IMR-90 (cell line): ENCODE results near the gene RAP1GAP2. TPM values are rescaled to one million over a fixed set of nuclear protein-coding genes. Genes with fewer than 3 reads are reported as not detected.

Experiments
- ATAC-seq: fragments of 200-7000 bp; cut with Tn5 transposase; 2 replicates; pipeline ENCODE4 v1.9.1; 2020; ENCODE audit warnings: low read depth, mild to moderate bottlenecking, moderate library complexity
- BruUV-seq: library from RNA; stranded (reverse); fragments of 400-500 nt; replicated peaks from 2 replicates; lab custom pipeline; 2021; lab: Mats Ljungman, UMichigan
- CTCF ChIA-PET: fragments of 300-600 bp; formaldehyde crosslinking; extraction: SDS; loops from one replicate; lab custom pipeline; 2021; ENCODE audit warnings: antibody characterized with exemption; lab: Yijun Ruan, JAX
- POLR2A ChIA-PET: fragments of 300-600 bp; sonication (Branson Sonifier 250); formaldehyde crosslinking; loops from one replicate; lab custom pipeline; 2022; ENCODE audit warnings: antibody characterized with exemption; ENCODE audit not compliant: unreplicated experiment; lab: Charles Lee
- DNase-seq: peaks from one replicate; pipeline ENCODE4 v3.0.0; 2013
- H2AFZ ChIP-seq: replicated peaks from 2 replicates; pipeline ENCODE3; 2013; ENCODE audit warnings: low read length, mild to moderate bottlenecking; ENCODE audit not compliant: poor library complexity
- H2AK5ac ChIP-seq: 2 replicates; pipeline ENCODE4 v1.6.1; 2013; ENCODE audit warnings: low read depth, low read length, inconsistent platforms
- H2AK9ac ChIP-seq: replicated peaks from 2 replicates; pipeline ENCODE3; 2013; ENCODE audit warnings: mild to moderate bottlenecking, low read depth, low read length, moderate library complexity; ENCODE audit not compliant: poor library complexity
- H2BK120ac ChIP-seq: 2 replicates; pipeline ENCODE4 v1.6.1; 2013; ENCODE audit warnings: low read depth, low read length, inconsistent platforms
- H2BK15ac ChIP-seq: 3 replicates; pipeline ENCODE4 v1.6.1; 2013; ENCODE audit warnings: low read depth, low read length, inconsistent platforms
- H2BK20ac ChIP-seq: 2 replicates; pipeline ENCODE4 v1.6.1; 2013; ENCODE audit warnings: low read depth, mild to moderate bottlenecking, inconsistent platforms, low read length, moderate library complexity
- H2BK5ac ChIP-seq: 2 replicates; pipeline ENCODE4 v1.6.1; 2013; ENCODE audit warnings: mild to moderate bottlenecking, low read depth, low read length, inconsistent platforms; ENCODE audit not compliant: poor library complexity, severe bottlenecking
- H3K14ac ChIP-seq: replicated peaks from 2 replicates; pipeline ENCODE4 v1.6.1; 2013; ENCODE audit warnings: low read depth, low read length, inconsistent platforms
- H3K18ac ChIP-seq: 2 replicates; pipeline ENCODE4 v1.6.1; 2013; ENCODE audit warnings: low read depth, low read length, control low read depth
- H3K23ac ChIP-seq: 2 replicates; pipeline ENCODE4 v1.6.1; 2013; ENCODE audit warnings: low read depth, low read length, inconsistent platforms
- H3K27ac ChIP-seq: 2 replicates; pipeline ENCODE4 v1.5.1; 2013; ENCODE audit warnings: mild to moderate bottlenecking, control low read depth, low read length; ENCODE audit not compliant: insufficient read depth
- H3K27me3 ChIP-seq: 2 replicates; pipeline ENCODE4 v1.6.1; 2013; ENCODE audit warnings: low read length; ENCODE audit not compliant: control insufficient read depth, insufficient read depth
- H3K36me3 ChIP-seq: 2 replicates; pipeline ENCODE4 v1.6.1; 2013; ENCODE audit warnings: low read length, mixed read lengths; ENCODE audit not compliant: control insufficient read depth, insufficient read depth
- H3K4ac ChIP-seq: 2 replicates; pipeline ENCODE4 v1.6.1; 2013; ENCODE audit warnings: low read depth, low read length, inconsistent platforms
- H3K4me1 ChIP-seq: 2 replicates; pipeline ENCODE4 v1.6.1; 2013; ENCODE audit warnings: low read length, mixed read lengths; ENCODE audit not compliant: control insufficient read depth, insufficient read depth
- H3K4me2 ChIP-seq: 2 replicates; pipeline ENCODE4 v1.6.1; 2013; ENCODE audit warnings: low read depth, mild to moderate bottlenecking, control low read depth, low read length, moderate library complexity
- H3K4me3 ChIP-seq: 2 replicates; pipeline ENCODE4 v1.5.1; 2013; ENCODE audit warnings: low read depth, mild to moderate bottlenecking, control low read depth, low read length, moderate library complexity; ENCODE audit not compliant: insufficient read depth
- H3K56ac ChIP-seq: 2 replicates; pipeline ENCODE4 v1.6.1; 2013; ENCODE audit warnings: low read length, inconsistent platforms; ENCODE audit not compliant: insufficient read depth; ENCODE audit errors: extremely low read depth
- H3K79me1 ChIP-seq, 2 experiments: 2 replicates each; pipeline ENCODE4 v1.6.1; 2013; ENCODE audit warnings: low read length in 2 of 2, inconsistent platforms in 1 of 2, low read depth in 1 of 2
- H3K9ac ChIP-seq: 2 replicates; pipeline ENCODE4 v1.6.1; 2013; ENCODE audit warnings: low read depth, low read length, control low read depth
- H3K9me1 ChIP-seq: 2 replicates; pipeline ENCODE4 v1.6.1; 2013; ENCODE audit warnings: low read length, inconsistent platforms; ENCODE audit not compliant: insufficient read depth
- H3K9me3 ChIP-seq: 2 replicates; pipeline ENCODE4 v1.6.1; 2013; ENCODE audit warnings: low read length; ENCODE audit not compliant: control insufficient read depth, insufficient read depth
- H4K20me1 ChIP-seq: 2 replicates; pipeline ENCODE4 v1.6.1; 2013; ENCODE audit warnings: low read length, inconsistent platforms; ENCODE audit not compliant: insufficient read depth
- H4K5ac ChIP-seq: 2 replicates; pipeline ENCODE4 v1.6.1; 2013; ENCODE audit warnings: mild to moderate bottlenecking, low read depth, low read length, control low read depth
- H4K8ac ChIP-seq, 2 experiments: 2 replicates each; pipeline ENCODE4 v1.6.1; 2013; ENCODE audit warnings: low read depth in 2 of 2, low read length in 2 of 2, control low read depth in 1 of 2, inconsistent platforms in 1 of 2
- H4K91ac ChIP-seq: 2 replicates; pipeline ENCODE4 v1.6.1; 2013; ENCODE audit warnings: low read depth, low read length, inconsistent platforms; ENCODE audit not compliant: insufficient read depth
- CEBPB ChIP-seq: IDR thresholded peaks from 2 replicates; pipeline ENCODE4 v1.6.1; 2012; ENCODE audit warnings: low read depth, low read length, improper control_type of control experiment
- CHD1 ChIP-seq: IDR thresholded peaks from 2 replicates; pipeline ENCODE4 v1.6.1; 2012; ENCODE audit warnings: low read depth, low read length, improper control_type of control experiment
- FOS ChIP-seq: fragments of 150-350 bp; IDR thresholded peaks from 2 replicates; pipeline ENCODE4 v1.6.1; 2016; ENCODE audit warnings: low read depth, low read length
- MAFK ChIP-seq: IDR thresholded peaks from 2 replicates; pipeline ENCODE4 v1.6.1; 2012; ENCODE audit warnings: low read depth, low read length, improper control_type of control experiment
- MAZ ChIP-seq: IDR thresholded peaks from 2 replicates; pipeline ENCODE4 v1.6.1; 2012; ENCODE audit warnings: low read depth, mild to moderate bottlenecking, low read length, improper control_type of control experiment, moderate library complexity, borderline replicate concordance
- MXI1 ChIP-seq: IDR thresholded peaks from 2 replicates; pipeline ENCODE4 v1.6.1; 2012; ENCODE audit warnings: low read depth, mild to moderate bottlenecking, low read length, moderate library complexity, borderline replicate concordance
- NFE2L2 ChIP-seq: fragments of 150-350 bp; IDR thresholded peaks from 2 replicates; pipeline ENCODE4 v1.6.1; 2016; ENCODE audit warnings: low read depth, mild to moderate bottlenecking, low read length
- POLR2A ChIP-seq: IDR thresholded peaks from 2 replicates; pipeline ENCODE4 v1.6.1; 2012; ENCODE audit warnings: mild to moderate bottlenecking, low read depth, low read length
- RAD21 ChIP-seq: IDR thresholded peaks from 2 replicates; pipeline ENCODE4 v1.6.1; 2012; ENCODE audit warnings: low read length, improper control_type of control experiment
- RCOR1 ChIP-seq: IDR thresholded peaks from 2 replicates; pipeline ENCODE4 v1.6.1; 2012; ENCODE audit warnings: mild to moderate bottlenecking, low read length, improper control_type of control experiment; ENCODE audit not compliant: insufficient replicate concordance
- RFX5 ChIP-seq: IDR thresholded peaks from 2 replicates; pipeline ENCODE4 v1.8.0; 2012; ENCODE audit warnings: low read depth, mild to moderate bottlenecking, low read length, moderate library complexity
- SMC3 ChIP-seq: fragments of 150-350 bp; IDR thresholded peaks from 2 replicates; pipeline ENCODE4 v1.6.1; 2016; ENCODE audit warnings: low read depth, mild to moderate bottlenecking, antibody characterized with exemption, low read length, moderate library complexity
- WGBS, 2 experiments: methylation state at CpG; one replicate each; pipeline versions ENCODE4 v1.1.5 to v1.1.7; 2013; ENCODE audit warnings: missing lambda C conversion rate in 2 of 2; ENCODE audit not compliant: insufficient read length in 1 of 2; ENCODE audit errors: extremely low coverage in 2 of 2; 5-methylcytosine and 5-hydroxymethylcytosine counted together
- dilution Hi-C: fragments of 300-500 bp; cut with HindIII; formaldehyde crosslinking; loops from one replicate; pipeline ENCODE4 v1.14.3; 2018; ENCODE audit warnings: low sequenced_read_pairs; ENCODE audit not compliant: unreplicated experiment
- in situ Hi-C: fragments of 300-500 bp; cut with MboI; formaldehyde crosslinking; loops from 3 replicates; pipeline ENCODE4 v1.14.3; 2019; ENCODE audit warnings: low sequenced_read_pairs, inconsistent platforms, mixed read lengths
- intact Hi-C: fragments of 100-400 bp; cut with micrococcal nuclease; formaldehyde crosslinking; loops from 2 replicates; pipeline ENCODE4 v1.10.0; 2022
- polyA plus RNA-seq, 3 experiments: library from polyadenylated mRNA; depleted of rRNA; stranded (reverse); fragments of >200 nt; gene quantifications; 2 replicates each; pipeline ENCODE4 v1.2.3, GENCODE V29; 2012; ENCODE audit warnings: low replicate concordance in 1 of 3
- total RNA-seq: library from RNA; depleted of rRNA; stranded (reverse); fragments of >200 nt; gene quantifications from 2 replicates; pipeline ENCODE4 v1.2.3, GENCODE V29; 2012
- TF ChIP-seq, protein P1 (sequence below): fragments of 150-350 bp; IDR thresholded peaks from 2 replicates; pipeline ENCODE4 v1.6.1; 2017; ENCODE audit warnings: mild to moderate bottlenecking, antibody characterized with exemption, low read length, low read depth
- TF ChIP-seq, protein P2 (sequence below): conservative IDR thresholded peaks from 2 replicates; pipeline ENCODE4 v1.5.1; 2012; ENCODE audit warnings: mild to moderate bottlenecking, low read depth, low read length, improper control_type of control experiment
- TF ChIP-seq, protein P3 (sequence below): fragments of 150-350 bp; IDR thresholded peaks from 2 replicates; pipeline ENCODE4 v1.6.1; 2016; ENCODE audit warnings: low read depth, mild to moderate bottlenecking, low read length, moderate library complexity, borderline replicate concordance

RAP1GAP2 gene
- total and polyA plus RNA-seq, 2 of the 4 experiments (the other 2 are of a cell fraction) = 5.7 to 7.5 TPM

- no peak overlapping the region for H3K14ac ChIP-seq
- H3K18ac ChIP-seq = no peak overlapping the region
- H3K4ac ChIP-seq = no peak overlapping the region
- no peak overlapping the region for H3K56ac ChIP-seq
- H4K8ac ChIP-seq = no peak overlapping the region
- no peak overlapping the region for H2BK5ac ChIP-seq
- no peaks in the 10 kb centered on the region for H3K27me3 ChIP-seq
- ChIA-PET CTCF (no interaction called here), POLR2A (no interaction called here)
- H3K9me1 ChIP-seq = no peaks in the 10 kb centered on the region
- TF ChIP-seq RCOR1 (no peak), RFX5 (no peak), CHD1 (no peak), FOS (no peak), CEBPB (no peak), MAZ (no peak), MXI1 (no peak), RAD21 (no peak), MAFK (no peak), POLR2A (no peak), SMC3 (no peak), NFE2L2 (no peak)
- TF ChIP-seq, protein P1, sequence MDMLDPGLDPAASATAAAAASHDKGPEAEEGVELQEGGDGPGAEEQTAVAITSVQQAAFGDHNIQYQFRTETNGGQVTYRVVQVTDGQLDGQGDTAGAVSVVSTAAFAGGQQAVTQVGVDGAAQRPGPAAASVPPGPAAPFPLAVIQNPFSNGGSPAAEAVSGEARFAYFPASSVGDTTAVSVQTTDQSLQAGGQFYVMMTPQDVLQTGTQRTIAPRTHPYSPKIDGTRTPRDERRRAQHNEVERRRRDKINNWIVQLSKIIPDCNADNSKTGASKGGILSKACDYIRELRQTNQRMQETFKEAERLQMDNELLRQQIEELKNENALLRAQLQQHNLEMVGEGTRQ = no peak
- TF ChIP-seq, protein P2, sequence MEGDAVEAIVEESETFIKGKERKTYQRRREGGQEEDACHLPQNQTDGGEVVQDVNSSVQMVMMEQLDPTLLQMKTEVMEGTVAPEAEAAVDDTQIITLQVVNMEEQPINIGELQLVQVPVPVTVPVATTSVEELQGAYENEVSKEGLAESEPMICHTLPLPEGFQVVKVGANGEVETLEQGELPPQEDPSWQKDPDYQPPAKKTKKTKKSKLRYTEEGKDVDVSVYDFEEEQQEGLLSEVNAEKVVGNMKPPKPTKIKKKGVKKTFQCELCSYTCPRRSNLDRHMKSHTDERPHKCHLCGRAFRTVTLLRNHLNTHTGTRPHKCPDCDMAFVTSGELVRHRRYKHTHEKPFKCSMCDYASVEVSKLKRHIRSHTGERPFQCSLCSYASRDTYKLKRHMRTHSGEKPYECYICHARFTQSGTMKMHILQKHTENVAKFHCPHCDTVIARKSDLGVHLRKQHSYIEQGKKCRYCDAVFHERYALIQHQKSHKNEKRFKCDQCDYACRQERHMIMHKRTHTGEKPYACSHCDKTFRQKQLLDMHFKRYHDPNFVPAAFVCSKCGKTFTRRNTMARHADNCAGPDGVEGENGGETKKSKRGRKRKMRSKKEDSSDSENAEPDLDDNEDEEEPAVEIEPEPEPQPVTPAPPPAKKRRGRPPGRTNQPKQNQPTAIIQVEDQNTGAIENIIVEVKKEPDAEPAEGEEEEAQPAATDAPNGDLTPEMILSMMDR = no peak
- TF ChIP-seq, protein P3, sequence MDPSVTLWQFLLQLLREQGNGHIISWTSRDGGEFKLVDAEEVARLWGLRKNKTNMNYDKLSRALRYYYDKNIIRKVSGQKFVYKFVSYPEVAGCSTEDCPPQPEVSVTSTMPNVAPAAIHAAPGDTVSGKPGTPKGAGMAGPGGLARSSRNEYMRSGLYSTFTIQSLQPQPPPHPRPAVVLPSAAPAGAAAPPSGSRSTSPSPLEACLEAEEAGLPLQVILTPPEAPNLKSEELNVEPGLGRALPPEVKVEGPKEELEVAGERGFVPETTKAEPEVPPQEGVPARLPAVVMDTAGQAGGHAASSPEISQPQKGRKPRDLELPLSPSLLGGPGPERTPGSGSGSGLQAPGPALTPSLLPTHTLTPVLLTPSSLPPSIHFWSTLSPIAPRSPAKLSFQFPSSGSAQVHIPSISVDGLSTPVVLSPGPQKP = no peak
- H2BK20ac ChIP-seq = no peak overlapping the region
- H3K36me3 ChIP-seq = no peaks in the 10 kb centered on the region
- H3K4me1 ChIP-seq = 0 out of 2 replicates have a peak, but pooled peaks cover 1% of the 10 kb centered on the region
- 82% methylated on average over 12 of the region's 15 CpGs; no CpG with 5 or more reads in 1 of the 2 experiments for WGBS, 2 experiments
- H4K91ac ChIP-seq = no peak overlapping the region
- in situ Hi-C loops (no loop called here), intact Hi-C loops (no loop called here), dilution Hi-C loops (no loop called here)
- no peak for DNase-seq
- no TSS peak for BruUV-seq
- H3K9me3 ChIP-seq = no peaks in the 10 kb centered on the region
- H3K4me2 ChIP-seq = no peak overlapping the region
- no peaks in the 10 kb centered on the region for H4K20me1 ChIP-seq
- no peak overlapping the region for H4K5ac ChIP-seq
- H3K79me1 ChIP-seq = peaks cover 0 to 3% of the 10 kb centered on the region in 2 experiments; a peak in 1 of 4 replicates
- no peak overlapping the region for H3K4me3 ChIP-seq
- no peak overlapping the region for H3K9ac ChIP-seq
- ATAC-seq = no peak
- H3K27ac ChIP-seq = no peak overlapping the region
- no peak overlapping the region for H2AK9ac ChIP-seq
- no peak overlapping the region for H2BK120ac ChIP-seq
- H2AK5ac ChIP-seq = no peak overlapping the region
- no peak overlapping the region for H2AFZ ChIP-seq
- H2BK15ac ChIP-seq = no peak overlapping the region
- no peak overlapping the region for H3K23ac ChIP-seq
Observed at GRCh38 chr17:2947588-2947950, 151.3 kb downstream of the RAP1GAP2 start.
